Panc1 (cell line): ENCODE data around the gene TLX1. TPM values are rescaled to one million over a fixed set of nuclear protein-coding genes. Genes with fewer than 3 reads are reported as not detected.
"Not testable (repeated sequence)": the region's sequence is repeated elsewhere in the genome, so short reads cannot be mapped to it uniquely, and the experiment has no call there.

Source experiments
- ATAC-seq: fragments of 200-7000 bp; cut with Tn5 transposase; 2 replicates; pipeline ENCODE4 v1.9.1; 2020; ENCODE audit warnings: mild to moderate bottlenecking, moderate library complexity
- BruUV-seq: library from RNA; stranded (reverse); fragments of 400-500 nt; replicated peaks from 2 replicates; lab custom pipeline; 2021; lab: Mats Ljungman, UMichigan
- CTCF ChIA-PET: fragments of 300-600 bp; sonication (Branson Sonifier 250); formaldehyde crosslinking; loops from one replicate; lab custom pipeline; 2022; ENCODE audit warnings: antibody characterized with exemption; lab: Charles Lee
- POLR2A ChIA-PET: fragments of 300-600 bp; sonication (Branson Sonifier 250); formaldehyde crosslinking; loops from one replicate; lab custom pipeline; 2022; ENCODE audit warnings: antibody characterized with exemption; lab: Charles Lee
- DNase-seq: peaks from one replicate; pipeline ENCODE4 v3.0.0-alpha.2; 2010; ENCODE audit warnings: low read depth, low spot score
- H3K27ac ChIP-seq: 2 replicates; pipeline ENCODE4 v1.5.1; 2011; ENCODE audit warnings: mild to moderate bottlenecking, low read length, inconsistent platforms
- H3K27me3 ChIP-seq: fragments of 200-500 bp; sonication (Bioruptor generic); 2 replicates; pipeline ENCODE4 v1.6.0; 2014; ENCODE audit warnings: low read length, inconsistent platforms; ENCODE audit not compliant: control insufficient read depth, insufficient read depth
- H3K36me3 ChIP-seq: fragments of 200-500 bp; sonication (Bioruptor generic); 2 replicates; pipeline ENCODE4 v1.5.1; 2014; ENCODE audit warnings: inconsistent platforms, mild to moderate bottlenecking, low read length, moderate library complexity; ENCODE audit not compliant: control insufficient read depth, insufficient read depth
- H3K4me1 ChIP-seq: 2 replicates; pipeline ENCODE4 v1.5.1; 2011; ENCODE audit warnings: inconsistent platforms, mild to moderate bottlenecking, low read length, moderate library complexity; ENCODE audit not compliant: control insufficient read depth, insufficient read depth
- H3K4me3 ChIP-seq, 2 experiments: 2 replicates each; pipeline ENCODE4 v1.5.1; 2011 to 2012; ENCODE audit warnings: low read depth in 2 of 2, low read length in 2 of 2, mild to moderate bottlenecking in 2 of 2, inconsistent platforms in 1 of 2, moderate library complexity in 1 of 2
- H3K9me3 ChIP-seq: fragments of 200-500 bp; sonication (Bioruptor generic); 2 replicates; pipeline ENCODE4 v1.5.1; 2014; ENCODE audit warnings: low read depth, mild to moderate bottlenecking, inconsistent platforms, low read length, moderate library complexity; ENCODE audit not compliant: control insufficient read depth, insufficient read depth
- CTCF ChIP-seq: fragments of 450-650 bp; IDR thresholded peaks from 2 replicates; pipeline ENCODE4 v1.5.1; 2017; ENCODE audit warnings: mild to moderate bottlenecking
- POLR2AphosphoS5 ChIP-seq: IDR thresholded peaks from 2 replicates; pipeline ENCODE4 v1.6.1; 2012; ENCODE audit warnings: mild to moderate bottlenecking, low read depth, low read length, moderate library complexity
- REST ChIP-seq, 2 experiments: IDR thresholded peaks; 2 replicates each; pipeline ENCODE4 v1.6.1; 2011 to 2012; ENCODE audit warnings: low read depth in 2 of 2, control low read depth in 1 of 2, low read length in 1 of 2, mild to moderate bottlenecking in 1 of 2, moderate library complexity in 1 of 2; ENCODE audit not compliant: insufficient read depth in 1 of 2
- SIN3A ChIP-seq: IDR thresholded peaks from 2 replicates; pipeline ENCODE4 v1.6.1; 2012; ENCODE audit warnings: low read depth, mild to moderate bottlenecking, low read length, moderate library complexity, borderline replicate concordance; ENCODE audit not compliant: insufficient read depth
- TCF7L2 ChIP-seq: IDR thresholded peaks from 2 replicates; pipeline ENCODE4 v1.6.1; 2011; ENCODE audit warnings: mild to moderate bottlenecking, low read depth, low read length, inconsistent platforms
- in situ Hi-C: cut with HindIII; loops from 2 replicates; pipeline ENCODE4 v1.10.0; 2016; ENCODE audit warnings: low sequenced_read_pairs, low pct_unique_long_range_greater_than_20kb
- intact Hi-C: fragments of 100-400 bp; cut with micrococcal nuclease; formaldehyde crosslinking; loops from one replicate; pipeline ENCODE4 v1.10.0; 2022; ENCODE audit not compliant: unreplicated experiment
- total RNA-seq: library from RNA; stranded (reverse); gene quantifications from one replicate; pipeline ENCODE4 v1.2.1, GENCODE V29; 2021; ENCODE audit not compliant: unreplicated experiment

Gene TLX1
- total RNA-seq, 1 experiment from 2014 or later = 0.13 TPM

DNA sequence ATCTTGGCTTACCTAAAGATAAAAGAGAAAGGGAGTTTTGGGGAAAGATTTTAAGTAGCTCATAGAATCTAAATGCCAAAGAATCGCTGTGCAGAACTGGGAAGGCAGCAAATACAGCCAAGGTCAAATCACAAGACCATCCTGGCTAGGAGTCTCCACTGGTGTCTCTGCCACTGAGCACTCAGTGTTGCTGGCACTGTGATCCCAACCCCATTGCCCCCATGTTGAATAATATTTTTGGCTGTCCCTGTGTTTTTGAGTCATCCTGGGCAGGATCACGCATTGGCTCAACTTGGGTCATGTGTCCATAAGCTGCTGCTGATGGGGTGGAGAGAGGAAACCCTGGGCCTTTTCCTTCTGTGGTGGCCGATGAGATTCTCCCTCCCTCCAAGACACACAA is 21.2 kb downstream of the TLX1 start:
- no peak for ATAC-seq
- no peaks in the 10 kb centered on the region; the same call in 1 of the 2 replicates for H3K9me3 ChIP-seq
- no peak for DNase-seq
- ChIA-PET POLR2A (interaction anchor here (0.6 kb wide), 1 partner anchor 15 kb away, joined by 3 read pairs; no protein-coding TSS in a partner anchor), CTCF (interaction anchor here (0.6 to 2.2 kb wide), 3 partner anchors 10 to 60 kb away, joined by 5 to 14 read pairs (median 6); no protein-coding TSS in a partner anchor)
- no peak for TF ChIP-seq POLR2AphosphoS5
- no peak for TF ChIP-seq CTCF
- TF ChIP-seq REST (IDR thresholded peaks at IDR 0.05; ENCODE audit: insufficient read depth in 1 of 2, low read depth in 2 of 2, low read length in 1 of 2) = no peak
- TF ChIP-seq SIN3A = no peak
- TF ChIP-seq TCF7L2 = no peak
- in situ Hi-C loops (loop anchor here (25.0 kb wide), 1 partner anchor 135 kb away; no protein-coding TSS in a partner anchor), intact Hi-C loops (no loop called here)
- no TSS peak for BruUV-seq
- H3K27me3 ChIP-seq = peaks cover 23% of the 10 kb centered on the region
- no peaks in the 10 kb centered on the region for H3K36me3 ChIP-seq
- H3K4me3 ChIP-seq = no peak overlapping the region
- H3K4me1 ChIP-seq = no peaks in the 10 kb centered on the region
- H3K27ac ChIP-seq = no peak overlapping the region

- H3K36me3 ChIP-seq, intact Hi-C loops: not testable (repeated sequence)
Observed at GRCh38 chr10:101154506-101154905, 23.4 kb downstream of the TLX1 start.

GRCh38 chr10:101155896-101156295 is 24.8 kb downstream of the TLX1 start:
- H3K4me3 ChIP-seq = no peak overlapping the region
- H3K36me3 ChIP-seq = no peaks in the 10 kb centered on the region
- CTCF ChIA-PET = interaction anchor here (1.1 kb wide), 1 partner anchor 96 kb away, joined by 3 read pairs; no protein-coding TSS in a partner anchor
- peaks cover 14% of the 10 kb centered on the region for H3K27me3 ChIP-seq
- no peaks in the 10 kb centered on the region for H3K4me1 ChIP-seq
- no peak for ATAC-seq
- H3K27ac ChIP-seq = no peak overlapping the region
- TF ChIP-seq SIN3A = no peak
- no peak for TF ChIP-seq REST (IDR thresholded peaks at IDR 0.05; ENCODE audit: insufficient read depth in 1 of 2, low read depth in 2 of 2, low read length in 1 of 2)
- no peak for TF ChIP-seq CTCF
- TF ChIP-seq TCF7L2 = no peak
- no peak for TF ChIP-seq POLR2AphosphoS5
- BruUV-seq = no TSS peak
- DNase-seq = no peak
- in situ Hi-C loops = loop anchor here (25.0 kb wide), 1 partner anchor 131 kb away; no protein-coding TSS in a partner anchor
- intact Hi-C loops = no loop called here
- H3K9me3 ChIP-seq = no peaks in the 10 kb centered on the region
- POLR2A ChIA-PET = no interaction called here

More at GRCh38 chr10:101154506-101154905, 23.4 kb downstream of the TLX1 start:
- peaks cover 16% of the 10 kb centered on the region for H3K27me3 ChIP-seq
- BruUV-seq, DNase-seq, POLR2A ChIA-PET, ATAC-seq, H3K4me3 ChIP-seq, H3K4me1 ChIP-seq, H3K9me3 ChIP-seq, H3K27ac ChIP-seq: not testable (repeated sequence)
- CTCF ChIA-PET = interaction anchor here (0.6 to 2.2 kb wide), 4 partner anchors 12 to 138 kb away, joined by 3 to 14 read pairs (median 4); no protein-coding TSS in a partner anchor
- in situ Hi-C loops = loop anchor here (25.0 kb wide), 1 partner anchor 133 kb away; no protein-coding TSS in a partner anchor
